HepG2 (cell line): ENCODE results near the gene LRRC51. TPM values are rescaled to one million over a fixed set of nuclear protein-coding genes. Genes with fewer than 3 reads are reported as not detected.
A peak's percentile ranks its signal among the peaks of the same experiment; 100 is the strongest.

ENCODE experiments used
- AGO2 ChIP-seq: fragments of 200-400 bp; formaldehyde crosslinking; optimal IDR thresholded peaks from 2 replicates; pipeline ENCODE3; 2017; ENCODE audit warnings: mild to moderate bottlenecking, low read depth, low read length, moderate library complexity
- BATF2 ChIP-seq: sonication (generic); formaldehyde crosslinking; IDR thresholded peaks from 2 replicates; pipeline ENCODE4 v1.8.0; 2022; ENCODE audit warnings: mild to moderate bottlenecking, missing genetic modification reagents, moderate library complexity
- CREB1 ChIP-seq, 2 experiments: fragments of 450-650 bp in 1 of 2; IDR thresholded peaks; 2 replicates each; pipeline ENCODE4 v1.6.1; 2016 to 2017; ENCODE audit warnings: control low read depth in 1 of 2, mild to moderate bottlenecking in 1 of 2, missing compliant biosample characterization in 1 of 2, missing genetic modification characterization in 1 of 2
- DRAP1 ChIP-seq: IDR thresholded peaks from 2 replicates; pipeline ENCODE4 v1.6.1; 2016; ENCODE audit warnings: missing genetic modification reagents, missing compliant biosample characterization
- LBX2 ChIP-seq: sonication (generic); formaldehyde crosslinking; IDR thresholded peaks from 2 replicates; pipeline ENCODE4 v1.5.0; 2020; ENCODE audit warnings: missing genetic modification reagents, mild to moderate bottlenecking, borderline replicate concordance
- RAD51 ChIP-seq: fragments of 450-650 bp; IDR thresholded peaks from 2 replicates; pipeline ENCODE4 v1.6.1; 2016; ENCODE audit warnings: borderline replicate concordance
- SATB2 ChIP-seq: sonication (generic); formaldehyde crosslinking; IDR thresholded peaks from 2 replicates; pipeline ENCODE4 v1.5.0; 2020; ENCODE audit warnings: missing genetic modification reagents
- SMAD1 ChIP-seq: sonication (generic); formaldehyde crosslinking; IDR thresholded peaks from 2 replicates; pipeline ENCODE4 v1.4.0; 2020; ENCODE audit warnings: missing genetic modification reagents, low read depth, mild to moderate bottlenecking, borderline replicate concordance
- SMAD3 ChIP-seq: sonication (generic); formaldehyde crosslinking; IDR thresholded peaks from 2 replicates; pipeline ENCODE4 v1.4.0; 2020; ENCODE audit warnings: missing genetic modification reagents
- SNAPC2 ChIP-seq: sonication (generic); formaldehyde crosslinking; IDR thresholded peaks from 2 replicates; pipeline ENCODE4 v1.8.1; 2022; ENCODE audit warnings: mild to moderate bottlenecking, missing genetic modification reagents
- TCF7 ChIP-seq: sonication (generic); IDR thresholded peaks from 2 replicates; pipeline ENCODE4 v1.6.1; 2016; ENCODE audit warnings: antibody characterized with exemption, low read depth
- TIGD3 ChIP-seq: sonication (generic); formaldehyde crosslinking; IDR thresholded peaks from 2 replicates; pipeline ENCODE4 v1.5.1; 2020; ENCODE audit warnings: mild to moderate bottlenecking, missing genetic modification reagents, borderline replicate concordance
- TP53 ChIP-seq: sonication (generic); formaldehyde crosslinking; conservative IDR thresholded peaks from 2 replicates; pipeline ENCODE4 v1.4.0; 2020; ENCODE audit warnings: missing genetic modification reagents
- ZBTB42 ChIP-seq: sonication (generic); formaldehyde crosslinking; IDR thresholded peaks from 2 replicates; pipeline ENCODE4 v1.5.0; 2020; ENCODE audit warnings: mild to moderate bottlenecking, missing genetic modification reagents
- ZFP37 ChIP-seq: sonication (generic); formaldehyde crosslinking; IDR thresholded peaks from 2 replicates; pipeline ENCODE4 v1.4.0; 2020; ENCODE audit warnings: missing genetic modification reagents, borderline replicate concordance
- ZFP90 ChIP-seq: sonication (generic); formaldehyde crosslinking; IDR thresholded peaks from 2 replicates; pipeline ENCODE4 v1.8.0; 2022; ENCODE audit warnings: missing genetic modification reagents, mild to moderate bottlenecking, inconsistent platforms, borderline replicate concordance
- ZNF24 ChIP-seq: fragments of 450-650 bp; IDR thresholded peaks from 2 replicates; pipeline ENCODE4 v1.6.1; 2017; ENCODE audit warnings: antibody characterized with exemption, mild to moderate bottlenecking
- ZNF264 ChIP-seq: sonication (generic); formaldehyde crosslinking; IDR thresholded peaks from 2 replicates; pipeline ENCODE4 v1.4.0; 2020; ENCODE audit warnings: missing genetic modification reagents
- ZNF350 ChIP-seq: sonication (generic); formaldehyde crosslinking; IDR thresholded peaks from 2 replicates; pipeline ENCODE4 v1.4.0; 2020; ENCODE audit warnings: mild to moderate bottlenecking, low read depth, missing genetic modification reagents, borderline replicate concordance
- ZNF383 ChIP-seq: sonication (generic); formaldehyde crosslinking; IDR thresholded peaks from 2 replicates; pipeline ENCODE4 v1.4.0; 2020; ENCODE audit warnings: missing genetic modification reagents, mild to moderate bottlenecking, borderline replicate concordance
- ZNF496 ChIP-seq: sonication (generic); formaldehyde crosslinking; IDR thresholded peaks from 2 replicates; pipeline ENCODE4 v1.8.1; 2023; ENCODE audit warnings: mild to moderate bottlenecking, moderate library complexity, missing genetic modification reagents; ENCODE audit not compliant: insufficient replicate concordance
- ZNF510 ChIP-seq: sonication (generic); formaldehyde crosslinking; IDR thresholded peaks from 2 replicates; pipeline ENCODE4 v1.4.0; 2020; ENCODE audit warnings: low read depth, mild to moderate bottlenecking, missing genetic modification reagents
- ZNF547 ChIP-seq: sonication (generic); formaldehyde crosslinking; IDR thresholded peaks from 2 replicates; pipeline ENCODE4 v1.5.1; 2020; ENCODE audit warnings: mild to moderate bottlenecking, missing genetic modification reagents
- ZNF549 ChIP-seq: sonication (generic); formaldehyde crosslinking; IDR thresholded peaks from 2 replicates; pipeline ENCODE4 v1.5.0; 2020; ENCODE audit warnings: missing genetic modification reagents
- ZNF670 ChIP-seq: sonication (generic); formaldehyde crosslinking; IDR thresholded peaks from 2 replicates; pipeline ENCODE4 v1.8.0; 2022; ENCODE audit warnings: mild to moderate bottlenecking, missing genetic modification reagents, borderline replicate concordance
- ZNF703 ChIP-seq: sonication (generic); formaldehyde crosslinking; IDR thresholded peaks from 2 replicates; pipeline ENCODE4 v1.5.1; 2020; ENCODE audit warnings: missing genetic modification reagents, mild to moderate bottlenecking, moderate library complexity, borderline replicate concordance
- ZNF766 ChIP-seq: sonication (generic); formaldehyde crosslinking; IDR thresholded peaks from 2 replicates; pipeline ENCODE4 v1.5.0; 2020; ENCODE audit warnings: missing genetic modification reagents, borderline replicate concordance
- ZNF781 ChIP-seq: sonication (generic); formaldehyde crosslinking; IDR thresholded peaks from 2 replicates; pipeline ENCODE4 v1.5.1; 2020; ENCODE audit warnings: borderline replicate concordance, mild to moderate bottlenecking, missing genetic modification reagents; ENCODE audit errors: not compliant biosample characterization
- ZNF879 ChIP-seq: sonication (generic); formaldehyde crosslinking; IDR thresholded peaks from 2 replicates; pipeline ENCODE4 v1.8.1; 2023; ENCODE audit warnings: missing genetic modification reagents
- polyA plus RNA-seq, 8 experiments: library from polyadenylated mRNA; depleted of rRNA in 3 of 8; stranded (reverse) in 7 of 8; unstranded in 1 of 8; fragments of >200 nt; fragmentation: Illumina TruSeq in 4 of 8; extraction: Trizol in 4 of 8; gene quantifications; 2 replicates each; pipeline versions ENCODE4 v1.2.1 to v1.2.3, GENCODE V29; 2011 to 2016; ENCODE audit warnings: low read depth in 4 of 8, missing spikeins in 1 of 8, mixed read lengths in 1 of 8; ENCODE audit not compliant: insufficient read depth in 1 of 8
- total RNA-seq, 5 experiments: library from RNA; depleted of rRNA; stranded (reverse); fragments of >200 nt; fragmentation: Illumina TruSeq; extraction: Trizol; gene quantifications; 2 replicates each; pipeline ENCODE4 v1.2.3, GENCODE V29; 2016; ENCODE audit warnings: low read depth in 1 of 5

LRRC51 gene
- total and polyA plus RNA-seq, 2 of the 13 experiments (the other 11 are each of a cell fraction or from before 2014, with no cell fraction given) = 5.3 to 6.0 TPM

GRCh38 chr11:72041364-72042063, 39.1 kb upstream of the LRRC51 start (continued):
- TF ChIP-seq TIGD3 (CRISPR knock-in tag) = no peak
- no peak for TF ChIP-seq LBX2 (CRISPR knock-in tag)
- TF ChIP-seq ZNF24 = no peak
- no peak for TF ChIP-seq SNAPC2 (CRISPR knock-in tag)
- TF ChIP-seq SATB2 (CRISPR knock-in tag) = no peak
- TF ChIP-seq ZNF547 (CRISPR knock-in tag) = no peak
- no peak for TF ChIP-seq ZNF383 (CRISPR knock-in tag)
- no peak for TF ChIP-seq SMAD3 (CRISPR knock-in tag)
- no peak for TF ChIP-seq ZNF879 (CRISPR knock-in tag)
- TF ChIP-seq ZFP90 = 0 out of 2 replicates have a peak, but pooled peaks have one; percentile 69
- TF ChIP-seq ZNF264 (CRISPR knock-in tag) = 0 out of 2 replicates have a peak, but pooled peaks have one; percentile 8
- TF ChIP-seq CREB1 (IDR thresholded peaks at IDR 0.05) = no peak
- no peak for TF ChIP-seq CREB1 (CRISPR knock-in tag; IDR thresholded peaks at IDR 0.05)
- TF ChIP-seq ZBTB42 (CRISPR knock-in tag) = no peak
- no peak for TF ChIP-seq ZNF703 (CRISPR knock-in tag)
- no peak for TF ChIP-seq RAD51
- TF ChIP-seq BATF2 (CRISPR knock-in tag) = no peak
- TF ChIP-seq ZNF549 (CRISPR knock-in tag) = no peak
- TF ChIP-seq TCF7 = no peak
- TF ChIP-seq DRAP1 = 0 out of 2 replicates have a peak, but pooled peaks have one; percentile 17
- no peak for TF ChIP-seq SMAD1
- no peak for TF ChIP-seq ZNF781 (CRISPR knock-in tag)
- TF ChIP-seq ZNF496 (CRISPR knock-in tag) = no peak
- no peak for TF ChIP-seq ZNF670 (CRISPR knock-in tag)
- TF ChIP-seq ZNF350 (CRISPR knock-in tag) = peak; percentile 42; the same call in 1 of the 2 replicates
- TF ChIP-seq ZNF766 = no peak
- peak; percentile 14 for TF ChIP-seq AGO2
- no peak for TF ChIP-seq ZFP37 (CRISPR knock-in tag)
- TF ChIP-seq ZNF510 (CRISPR knock-in tag) = no peak
- no peak for TF ChIP-seq TP53
